ENCODE results near the gene SEH1L. TPM values are rescaled to one million over a fixed set of nuclear protein-coding genes. Genes with fewer than 3 reads are reported as not detected.

The SEH1L gene
- total RNA-seq, 1 donor from 2014 or later = 39.9 TPM

DNA sequence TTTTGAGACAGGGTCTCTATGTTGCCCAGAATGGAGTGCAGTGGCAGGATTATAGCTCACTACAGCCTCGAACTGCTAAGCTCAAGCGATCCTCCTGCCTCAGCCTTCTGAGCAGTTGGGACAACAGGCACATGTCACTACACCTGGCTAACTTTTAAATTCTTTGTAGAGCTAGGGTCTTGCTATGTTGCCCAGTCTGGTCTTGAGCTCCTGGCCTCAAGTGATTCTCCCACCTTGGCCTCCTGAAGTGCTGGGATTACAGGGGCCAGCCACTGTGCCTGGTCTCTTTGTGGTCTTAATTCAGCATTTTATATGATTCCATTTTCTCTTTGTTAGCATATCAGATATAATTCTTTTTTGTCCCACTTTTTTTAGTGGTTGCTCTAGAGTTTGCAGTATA, 77.4 kb downstream of the SEH1L start:
- DNase-seq (ENCODE audit: low spot score in 2 of 2) = no peak
- FAIRE-seq = no peak

DNA sequence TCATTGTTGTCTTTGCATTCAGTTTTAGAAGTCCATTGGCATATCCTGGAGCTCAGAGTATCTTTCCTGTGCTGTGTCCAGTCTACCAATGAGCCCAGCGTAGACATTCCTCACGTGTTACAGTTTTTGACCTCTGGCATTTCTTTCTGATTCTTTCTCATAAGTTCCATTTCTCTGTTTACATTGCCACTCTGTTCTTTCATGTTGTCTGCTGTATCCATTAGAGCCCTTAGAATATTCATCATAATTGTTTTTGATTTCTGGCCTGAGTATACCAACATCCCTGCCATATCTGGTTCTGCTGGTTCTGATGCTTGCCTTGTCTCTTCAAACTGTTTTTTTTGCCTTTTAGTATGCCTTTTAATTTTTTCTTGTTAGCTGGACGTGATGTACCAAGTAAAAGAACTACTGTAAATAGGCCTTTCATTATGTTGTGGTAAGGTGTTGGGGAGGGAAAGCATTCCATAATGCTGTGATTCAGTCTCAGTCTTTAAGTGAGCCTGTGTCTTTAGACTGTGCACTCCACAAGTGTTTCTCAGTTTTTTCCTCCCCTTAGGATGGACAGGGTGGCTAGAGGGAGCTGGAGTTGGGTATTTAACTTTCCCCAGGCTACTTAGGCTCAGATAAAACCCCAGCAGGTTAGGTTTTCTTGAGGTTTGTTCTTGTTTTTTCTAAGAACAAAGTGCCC, 78.9 kb downstream of the SEH1L start:
- no peak for DNase-seq (ENCODE audit: low spot score in 2 of 2)
- FAIRE-seq = no peak

DNA sequence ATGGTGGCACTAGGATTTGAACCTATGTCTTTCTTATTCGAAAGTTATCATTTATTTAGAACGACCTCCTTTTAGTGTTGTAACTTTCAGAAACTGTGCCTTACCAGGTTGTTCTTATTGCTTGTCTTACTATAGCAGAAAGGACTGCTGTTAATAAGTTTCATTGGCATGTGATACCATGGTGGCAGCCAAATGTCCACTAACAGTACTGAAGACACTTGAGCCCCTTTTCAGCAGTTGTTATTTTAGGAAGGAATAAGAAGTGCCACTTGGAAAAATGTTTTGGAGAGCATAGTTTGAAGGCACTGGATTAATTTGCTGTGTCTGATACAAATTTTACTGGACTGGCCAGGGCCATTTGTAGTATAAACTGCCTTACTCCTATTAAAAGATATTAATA, 81.1 kb downstream of the SEH1L start:
- FAIRE-seq (no peak), DNase-seq (ENCODE audit: low spot score in 2 of 2) (no peak)

DNA sequence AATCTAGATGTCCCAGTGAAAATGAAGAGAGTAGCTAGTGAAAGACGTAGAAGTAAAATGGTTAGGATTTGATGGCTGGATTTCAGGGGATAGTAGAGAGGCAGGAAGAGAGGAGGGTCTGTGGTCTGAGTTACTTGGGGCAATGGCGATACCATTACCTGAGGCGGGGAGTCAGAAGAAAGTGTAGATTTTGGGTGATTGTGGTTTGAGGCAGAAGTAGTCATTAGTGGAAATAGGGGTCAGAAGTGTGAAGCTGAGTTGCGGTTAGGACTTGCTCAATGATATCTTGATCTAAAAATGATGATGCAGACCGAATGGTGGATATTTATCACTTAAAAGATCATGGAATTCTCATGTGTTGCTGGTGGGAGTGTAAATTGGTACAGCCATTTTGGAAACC, 84.4 kb downstream of the SEH1L start:
- FAIRE-seq (no peak), DNase-seq (ENCODE audit: low spot score in 2 of 2) (no peak)

DNA sequence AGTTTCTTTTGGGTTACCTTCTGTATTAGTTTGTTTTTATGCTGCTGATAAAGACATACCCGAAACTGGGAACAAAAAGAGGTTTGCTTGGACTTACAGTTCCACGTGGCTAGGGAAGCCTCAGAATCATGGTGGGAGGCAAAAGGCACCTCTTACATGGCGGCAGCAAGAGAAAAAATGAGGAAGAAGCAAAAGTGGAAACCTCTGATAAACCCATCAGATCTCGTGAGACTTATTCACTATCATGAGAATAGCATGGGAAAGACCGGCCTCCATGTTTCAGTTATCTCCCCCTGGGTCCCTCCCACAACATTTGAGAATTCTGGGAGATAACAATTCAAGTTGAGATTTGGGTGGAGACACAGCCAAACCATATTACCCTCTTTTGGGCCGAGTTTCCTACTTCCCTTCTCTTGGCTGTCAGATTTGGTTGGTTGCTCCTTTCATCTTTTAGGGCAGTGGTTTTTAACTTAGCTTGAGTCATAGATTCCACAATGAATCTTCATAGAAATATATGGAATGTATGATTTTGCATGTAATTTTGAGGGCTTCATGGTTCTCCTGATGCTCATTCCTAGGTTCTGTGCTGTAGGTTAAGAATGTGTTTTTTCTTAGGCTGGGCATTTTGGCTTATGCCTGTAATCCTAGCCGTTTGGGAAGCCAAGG, 87.6 kb downstream of the SEH1L start:
- DNase-seq (ENCODE audit: low spot score in 2 of 2) (no peak), FAIRE-seq (no peak)

DNA sequence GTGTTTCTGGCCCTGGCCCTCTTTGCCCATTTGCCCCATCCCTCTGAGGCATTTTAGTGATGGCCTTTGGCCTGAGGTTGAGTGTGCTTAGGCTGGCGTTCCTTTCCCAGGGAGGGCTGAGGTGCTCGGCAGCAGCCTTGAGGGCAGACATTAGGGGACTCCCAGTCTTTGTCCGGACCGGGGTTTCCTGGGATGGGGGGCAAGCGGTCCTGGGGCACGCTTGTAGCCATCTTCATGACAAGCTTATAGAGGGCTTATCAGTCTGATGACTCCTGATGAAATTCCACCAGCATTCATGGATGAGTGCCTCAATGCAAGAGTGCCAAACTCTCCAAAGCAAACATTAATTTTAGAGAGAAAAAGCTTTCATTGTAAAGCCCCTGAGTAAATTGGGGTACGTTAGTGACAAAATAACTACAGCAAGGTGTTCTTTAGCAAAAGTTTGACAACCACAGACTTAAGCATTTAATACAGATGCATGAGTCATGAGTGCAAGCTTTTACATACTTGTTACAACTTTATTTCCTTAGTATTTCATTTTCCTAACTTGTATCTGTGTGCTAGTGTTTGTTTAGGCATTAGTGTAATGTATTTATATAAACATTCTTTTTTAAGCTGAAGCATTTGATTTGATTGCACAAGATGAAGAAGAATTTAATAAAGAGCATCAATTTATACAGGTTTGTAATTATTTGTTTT, 89.0 kb downstream of the SEH1L start:
- FAIRE-seq (no peak), DNase-seq (ENCODE audit: low spot score in 2 of 2) (no peak)

Other genes starting within 250 kb of the SEH1L start
- gene CEP76, start 245.3 kb upstream of the SEH1L start, total RNA-seq = 24.5 TPM
- gene PSMG2, start 245.0 kb upstream of the SEH1L start, total RNA-seq = 67.7 TPM
- gene PTPN2, start 63.8 kb upstream of the SEH1L start, total RNA-seq = 40.4 TPM
- 73.0 TPM for gene CEP192, start 43.4 kb downstream of the SEH1L start, total RNA-seq